T47D (cell line): Measurements from ENCODE around the gene INPP5D.
"Not testable (repeated sequence)": the region's sequence is repeated elsewhere in the genome, so short reads cannot be mapped to it uniquely, and the experiment has no call there.

Experiments used
- DNase-seq, 2 experiments: peaks; one replicate each; pipeline versions ENCODE4 v3.0.0 to v3.0.0-alpha.2; 2011 to 2012; ENCODE audit warnings: low read depth in 1 of 2, low spot score in 1 of 2
- JUND ChIP-seq: IDR thresholded peaks from 2 replicates; pipeline ENCODE4 v1.6.1; 2012; ENCODE audit warnings: low read depth
- in situ Hi-C: cut with HindIII; loops from 2 replicates; pipeline ENCODE4 v1.10.0; 2016; ENCODE audit warnings: low sequenced_read_pairs, low pct_unique_long_range_greater_than_20kb

INPP5D gene

GRCh38 chr2:233059797-233060500, at the start of gene INPP5D:
Gene INPP5D (plus strand): TSS chr2:233060342. CDS start chr2:233060479, 137 bp downstream.
- in situ Hi-C loops: no loop called here
- DNase-seq: no peak
- no peak for TF ChIP-seq JUND

- TF ChIP-seq JUND: no peak
- in situ Hi-C loops: no loop called here
- DNase-seq: no peak
Observed at GRCh38 chr2:233010569-233011267, 49.4 kb upstream of the INPP5D start.

- in situ Hi-C loops: no loop called here
- no peak for DNase-seq
- TF ChIP-seq JUND: no peak
Observed at GRCh38 chr2:233011268-233011650, 48.9 kb upstream of the INPP5D start.

- in situ Hi-C loops: no loop called here
Observed at GRCh38 chr2:233011702-233012131, 48.4 kb upstream of the INPP5D start.

GRCh38 chr2:233012301-233012971, 47.7 kb upstream of the INPP5D start:
- no peak for DNase-seq

More at GRCh38 chr2:233011702-233012131, 48.4 kb upstream of the INPP5D start:
- no peak for DNase-seq
- TF ChIP-seq JUND: no peak

GRCh38 chr2:233013027-233013461, 47.1 kb upstream of the INPP5D start, which contains the start of gene NGEF:
Gene NGEF (minus strand): TSS chr2:233013256. CDS start chr2:232974890, 38,366 bp downstream.
- in situ Hi-C loops: no loop called here
- DNase-seq: no peak
- no peak for TF ChIP-seq JUND

More at GRCh38 chr2:233012301-233012971, 47.7 kb upstream of the INPP5D start:
- no peak for TF ChIP-seq JUND
- in situ Hi-C loops: no loop called here

- no peak for DNase-seq
- no peak for TF ChIP-seq JUND
- in situ Hi-C loops: no loop called here
Observed at GRCh38 chr2:233013650-233014049, 46.5 kb upstream of the INPP5D start.

- DNase-seq: no peak
- TF ChIP-seq JUND: no peak
- in situ Hi-C loops: no loop called here
Observed at GRCh38 chr2:233015019-233015645, 45.0 kb upstream of the INPP5D start.

GRCh38 chr2:233017947-233018346, 42.2 kb upstream of the INPP5D start:
- no peak for TF ChIP-seq JUND
- in situ Hi-C loops: no loop called here
- no peak for DNase-seq

GRCh38 chr2:233019610-233020009, 40.5 kb upstream of the INPP5D start:
- DNase-seq, in situ Hi-C loops: not testable (repeated sequence)

GRCh38 chr2:233020454-233020853, 39.7 kb upstream of the INPP5D start:
- in situ Hi-C loops: no loop called here
- no peak for TF ChIP-seq JUND
- no peak for DNase-seq

- in situ Hi-C loops: no loop called here
- no peak for DNase-seq
- no peak for TF ChIP-seq JUND
Observed at GRCh38 chr2:233021771-233022170, 38.4 kb upstream of the INPP5D start.
